HG03354 (cell line): ENCODE data around the gene PLAA.

ENCODE experiments used
- ATAC-seq: cut with Tn5 transposase; IDR thresholded peaks from one replicate; pipeline ENCODE4 v1.9.1; 2021; ENCODE audit warnings: mild to moderate bottlenecking; ENCODE audit not compliant: unreplicated experiment, poor library complexity, severe bottlenecking

Gene PLAA

GRCh38 chr9:26946753-26947727 lies at the start of gene PLAA:
Gene PLAA, minus strand, starts transcription at chr9:26947242. Its CDS starts 197 bp downstream, at chr9:26947045.
- ATAC-seq = peak; percentile 98

- ATAC-seq = no peak
Measured at GRCh38 chr9:26995810-26996209, 48.8 kb upstream of the PLAA start.

- ATAC-seq = peak; percentile 89
Measured at GRCh38 chr9:26983340-26983739, 36.3 kb upstream of the PLAA start.

- no peak for ATAC-seq
Measured at GRCh38 chr9:26975728-26976707, 29.0 kb upstream of the PLAA start.

GRCh38 chr9:26974927-26975326 lies 27.9 kb upstream of the PLAA start:
- ATAC-seq = no peak

- no peak for ATAC-seq
Measured at GRCh38 chr9:26973989-26974388, 26.9 kb upstream of the PLAA start.

- ATAC-seq = no peak
Measured at GRCh38 chr9:26971721-26972120, 24.7 kb upstream of the PLAA start.

- no peak for ATAC-seq
Measured at GRCh38 chr9:26956860-26957233, 9.8 kb upstream of the PLAA start.

- ATAC-seq = peak; percentile 99
Measured at GRCh38 chr9:26955921-26956859, 9.1 kb upstream of the PLAA start, which contains the start of gene IFT74. Gene IFT74, plus strand, starts transcription at chr9:26956412. Its CDS starts 5,556 bp downstream, at chr9:26961968.

GRCh38 chr9:26955222-26955903 lies 8.3 kb upstream of the PLAA start:
- peak; percentile 30 for ATAC-seq

- ATAC-seq = no peak
Measured at GRCh38 chr9:26954050-26954508, 7.0 kb upstream of the PLAA start.

GRCh38 chr9:26951794-26952193 lies 4.8 kb upstream of the PLAA start:
- ATAC-seq = no peak

- no peak for ATAC-seq
Measured at GRCh38 chr9:26950521-26950920, 3.5 kb upstream of the PLAA start.

GRCh38 chr9:26949637-26950069 lies 2.6 kb upstream of the PLAA start:
- ATAC-seq = no peak

- ATAC-seq = no peak
Measured at GRCh38 chr9:26947736-26948135, 694 bp upstream of the PLAA start.

- ATAC-seq = no peak
Measured at GRCh38 chr9:26945591-26945990, 1.5 kb downstream of the PLAA start.

- ATAC-seq = no peak
Measured at GRCh38 chr9:26940779-26941178, 6.3 kb downstream of the PLAA start.

- ATAC-seq = no peak
Measured at GRCh38 chr9:26939955-26940711, 6.9 kb downstream of the PLAA start.
